HCT116 (cell line): Measurements from ENCODE around the gene LYL1. TPM values are rescaled to one million over a fixed set of nuclear protein-coding genes. Genes with fewer than 3 reads are reported as not detected.
A peak's percentile ranks its signal among the peaks of the same experiment; 100 is the strongest.

ENCODE experiments used
- ATAC-seq: fragments of 200-7000 bp; cut with Tn5 transposase; 2 replicates; pipeline ENCODE4 v1.9.1; 2020; ENCODE audit warnings: mild to moderate bottlenecking, moderate library complexity
- BruUV-seq: library from RNA; stranded (reverse); fragments of 400-500 nt; replicated peaks from 2 replicates; lab custom pipeline; 2021; lab: Mats Ljungman, UMichigan
- CTCF ChIA-PET: fragments of 300-600 bp; sonication (Branson Sonifier 250); formaldehyde crosslinking; loops from one replicate; lab custom pipeline; 2021; ENCODE audit warnings: antibody characterized with exemption; lab: Charles Lee
- POLR2A ChIA-PET: fragments of 300-600, 350-600 bp; sonication (Branson Sonifier 250); formaldehyde crosslinking; loops from one replicate; lab custom pipeline; 2021; ENCODE audit warnings: antibody characterized with exemption; lab: Charles Lee
- RAD21 ChIA-PET, 2 experiments: fragments of 300-600 bp; sonication (Branson Sonifier 250); formaldehyde crosslinking; loops; one replicate each; lab custom pipeline; 2023; ENCODE audit warnings: low total read pairs in 2 of 2; ENCODE audit not compliant: uncharacterized antibody in 2 of 2, unreplicated experiment in 2 of 2, low non-redundant PET in 1 of 2; lab: Charles Lee
- DNase-seq: peaks from one replicate; pipeline ENCODE4 v3.0.0-alpha.2; 2010; ENCODE audit warnings: low read depth, low spot score
- H2AFZ ChIP-seq: fragments of 200-600 bp; shearing (Covaris generic), sonication (generic); 2 replicates; pipeline ENCODE4 v1.6.1; 2017; ENCODE audit warnings: low read depth, mixed run types, mixed read lengths, antibody characterized with exemption, low read length; ENCODE audit not compliant: poor library complexity, severe bottlenecking
- H3K27ac ChIP-seq: 2 replicates; pipeline ENCODE4 v1.5.1; 2012; ENCODE audit warnings: low read depth, low read length
- H3K27me3 ChIP-seq: fragments of 200-600 bp; sonication (generic); 2 replicates; pipeline ENCODE4 v1.6.1; 2016; ENCODE audit warnings: mixed run types, low read length, mixed read lengths; ENCODE audit not compliant: insufficient read depth
- H3K36me3 ChIP-seq, 2 experiments: fragments of 200-500 bp in 1 of 2; fragments of 200-600 bp in 1 of 2; sonication (Bioruptor generic) in 1 of 2; sonication (generic) in 1 of 2; 2 replicates each; pipeline versions ENCODE4 v1.5.1 to v1.6.1; 2014 to 2016; ENCODE audit warnings: low read length in 2 of 2, inconsistent platforms in 1 of 2, mixed read lengths in 1 of 2, mixed run types in 1 of 2; ENCODE audit not compliant: insufficient read depth in 2 of 2, control insufficient read depth in 1 of 2
- H3K4me1 ChIP-seq, 2 experiments: fragments of 200-600 bp in 1 of 2; sonication (generic) in 1 of 2; 2 replicates each; pipeline versions ENCODE4 v1.5.1 to v1.6.1; 2012 to 2017; ENCODE audit warnings: low read length in 2 of 2, inconsistent platforms in 1 of 2, mild to moderate bottlenecking in 1 of 2, mixed read lengths in 1 of 2, mixed run types in 1 of 2, moderate library complexity in 1 of 2; ENCODE audit not compliant: insufficient read depth in 2 of 2, control insufficient read depth in 1 of 2
- H3K4me2 ChIP-seq: fragments of 200-600 bp; sonication (generic); 2 replicates; pipeline ENCODE4 v1.6.1; 2017; ENCODE audit warnings: mixed run types, low read length, mixed read lengths
- H3K4me3 ChIP-seq, 2 experiments: fragments of 200-600 bp in 1 of 2; sonication (generic) in 1 of 2; replicated peaks in 1 of 2; 2 replicates each; pipeline ENCODE4 v1.5.1; 2011 to 2016; ENCODE audit warnings: low read length in 2 of 2, control low read depth in 1 of 2, low read depth in 1 of 2, mild to moderate bottlenecking in 1 of 2, mixed read lengths in 1 of 2, mixed run types in 1 of 2
- H3K79me2 ChIP-seq: fragments of 200-600 bp; sonication (generic); 2 replicates; pipeline ENCODE4 v1.6.1; 2017; ENCODE audit warnings: mild to moderate bottlenecking, mixed run types, low read length, moderate library complexity, mixed read lengths; ENCODE audit not compliant: insufficient read depth
- H3K9ac ChIP-seq: fragments of 200-600 bp; sonication (generic); 2 replicates; pipeline ENCODE4 v1.6.1; 2016; ENCODE audit warnings: low read length, mixed read lengths
- H3K9me2 ChIP-seq: fragments of 200-600 bp; sonication (generic), shearing (Covaris generic); 2 replicates; pipeline ENCODE4 v1.6.1; 2017; ENCODE audit warnings: mixed run types, mild to moderate bottlenecking, moderate library complexity; ENCODE audit not compliant: insufficient read depth
- H3K9me3 ChIP-seq, 2 experiments: fragments of 200-500 bp in 1 of 2; fragments of 200-600 bp in 1 of 2; sonication (Bioruptor generic) in 1 of 2; sonication (generic) in 1 of 2; 2 replicates each; pipeline ENCODE4 v1.6.1; 2014 to 2017; ENCODE audit warnings: low read length in 2 of 2, mixed read lengths in 2 of 2, inconsistent platforms in 1 of 2, low read depth in 1 of 2, mild to moderate bottlenecking in 1 of 2, mixed run types in 1 of 2, moderate library complexity in 1 of 2; ENCODE audit not compliant: control insufficient read depth in 1 of 2, insufficient read depth in 1 of 2
- H4K20me1 ChIP-seq: fragments of 200-600 bp; sonication (generic), shearing (Covaris generic); 2 replicates; pipeline ENCODE4 v1.6.1; 2017; ENCODE audit warnings: mixed run types, mild to moderate bottlenecking, moderate library complexity; ENCODE audit not compliant: insufficient read depth
- EGR1 ChIP-seq: IDR thresholded peaks from 2 replicates; pipeline ENCODE4 v1.6.1; 2012; ENCODE audit warnings: low read depth
- EZH2phosphoT487 ChIP-seq: fragments of 200-600 bp; IDR thresholded peaks from 2 replicates; pipeline ENCODE4 v1.6.1; 2018; ENCODE audit warnings: antibody characterized with exemption, borderline replicate concordance
- JUND ChIP-seq: IDR thresholded peaks from 2 replicates; pipeline ENCODE4 v1.6.1; 2012
- RAD21 ChIP-seq: IDR thresholded peaks from 2 replicates; pipeline ENCODE4 v1.6.1; 2012; ENCODE audit warnings: low read depth, mild to moderate bottlenecking
- SP1 ChIP-seq: IDR thresholded peaks from 2 replicates; pipeline ENCODE4 v1.6.1; 2012; ENCODE audit warnings: low read depth
- YY1 ChIP-seq: IDR thresholded peaks from 2 replicates; pipeline ENCODE4 v1.6.1; 2011; ENCODE audit warnings: low read length, low read depth, moderate library complexity, mild to moderate bottlenecking; ENCODE audit not compliant: insufficient replicate concordance; ENCODE audit errors: extremely low read depth
- intact Hi-C: fragments of 100-400 bp; cut with micrococcal nuclease; formaldehyde crosslinking; loops from 2 replicates; pipeline ENCODE4 v1.10.0; 2022
- total RNA-seq: library from RNA; stranded (reverse); gene quantifications from one replicate; pipeline ENCODE4 v1.2.1, GENCODE V29; 2021; ENCODE audit not compliant: unreplicated experiment
- TF ChIP-seq, protein P1 (sequence below): IDR thresholded peaks from 2 replicates; pipeline ENCODE4 v1.6.1; 2011; ENCODE audit warnings: mild to moderate bottlenecking, low read length, moderate library complexity; ENCODE audit not compliant: insufficient replicate concordance; ENCODE audit errors: extremely low read depth
- TF ChIP-seq, protein P2 (sequence below), 3 experiments: fragments of 200-600 bp in 1 of 3; sonication (generic) in 1 of 3; IDR thresholded peaks in 2 of 3; conservative IDR thresholded peaks in 1 of 3; 2 replicates each; pipeline ENCODE4 v1.5.1; 2012 to 2017; ENCODE audit warnings: low read depth in 2 of 3, low read length in 2 of 3, antibody characterized with exemption in 1 of 3, borderline replicate concordance in 1 of 3, control low read depth in 1 of 3, mild to moderate bottlenecking in 1 of 3, mixed read lengths in 1 of 3, mixed run types in 1 of 3, moderate library complexity in 1 of 3; ENCODE audit not compliant: insufficient read depth in 1 of 3
- TF ChIP-seq, protein P3 (sequence below): IDR thresholded peaks from 2 replicates; pipeline ENCODE4 v1.6.1; 2012

LYL1 gene
- total RNA-seq, 1 experiment from 2014 or later = 2.6 TPM

DNA sequence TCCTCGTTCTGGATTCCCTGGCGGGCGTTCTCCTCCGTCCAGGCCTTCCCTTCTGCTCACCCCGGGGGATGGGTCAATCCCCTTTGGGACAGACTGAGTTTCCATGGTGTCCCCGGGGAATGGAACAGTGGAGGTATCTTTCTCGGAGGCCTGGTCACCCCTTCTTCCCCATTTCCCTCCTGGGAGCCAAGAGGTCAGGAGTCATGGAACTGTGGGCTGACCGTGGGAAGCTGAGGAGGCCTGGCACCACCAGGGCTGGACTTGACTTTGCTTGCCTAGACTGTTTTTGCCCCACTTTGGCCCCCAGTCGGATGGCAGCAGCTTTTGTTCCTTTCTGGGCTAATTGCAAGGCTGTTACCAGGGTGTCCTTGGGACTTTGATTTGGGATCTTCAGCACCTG lies 17.4 kb upstream of the LYL1 start:
- Histone ChIP-seq H3K4me1 (peaks cover 19 to 40% of the 10 kb centered on the region in 2 experiments; a peak in 3 of 4 replicates), H3K9ac (no peak overlapping the region), H3K27ac (peak overlapping the region; percentile 15; the same call in 1 of the 2 replicates), H4K20me1 (peaks cover 24% of the 10 kb centered on the region; the same call in 1 of the 2 replicates), H3K4me2 (peak overlapping the region; percentile 89; the same call in 1 of the 2 replicates), H3K36me3 (peaks cover 9 to 27% of the 10 kb centered on the region in 2 experiments; a peak in 3 of 4 replicates), H2AFZ (no peak overlapping the region), H3K27me3 (no peaks in the 10 kb centered on the region), H3K79me2 (peaks cover 89% of the 10 kb centered on the region), H3K9me3 (no peaks in the 10 kb centered on the region), H3K4me3 (no peak overlapping the region), H3K9me2 (no peaks in the 10 kb centered on the region)
- ATAC-seq (no peak), DNase-seq (no peak)
- TF ChIP-seq SP1 (no peak), EZH2phosphoT487 (no peak), EGR1 (no peak), JUND (no peak), YY1 (no peak), RAD21 (no peak)
- TF ChIP-seq, protein P1, sequence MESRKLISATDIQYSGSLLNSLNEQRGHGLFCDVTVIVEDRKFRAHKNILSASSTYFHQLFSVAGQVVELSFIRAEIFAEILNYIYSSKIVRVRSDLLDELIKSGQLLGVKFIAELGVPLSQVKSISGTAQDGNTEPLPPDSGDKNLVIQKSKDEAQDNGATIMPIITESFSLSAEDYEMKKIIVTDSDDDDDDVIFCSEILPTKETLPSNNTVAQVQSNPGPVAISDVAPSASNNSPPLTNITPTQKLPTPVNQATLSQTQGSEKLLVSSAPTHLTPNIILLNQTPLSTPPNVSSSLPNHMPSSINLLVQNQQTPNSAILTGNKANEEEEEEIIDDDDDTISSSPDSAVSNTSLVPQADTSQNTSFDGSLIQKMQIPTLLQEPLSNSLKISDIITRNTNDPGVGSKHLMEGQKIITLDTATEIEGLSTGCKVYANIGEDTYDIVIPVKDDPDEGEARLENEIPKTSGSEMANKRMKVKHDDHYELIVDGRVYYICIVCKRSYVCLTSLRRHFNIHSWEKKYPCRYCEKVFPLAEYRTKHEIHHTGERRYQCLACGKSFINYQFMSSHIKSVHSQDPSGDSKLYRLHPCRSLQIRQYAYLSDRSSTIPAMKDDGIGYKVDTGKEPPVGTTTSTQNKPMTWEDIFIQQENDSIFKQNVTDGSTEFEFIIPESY = no peak
- TF ChIP-seq, protein P2, sequence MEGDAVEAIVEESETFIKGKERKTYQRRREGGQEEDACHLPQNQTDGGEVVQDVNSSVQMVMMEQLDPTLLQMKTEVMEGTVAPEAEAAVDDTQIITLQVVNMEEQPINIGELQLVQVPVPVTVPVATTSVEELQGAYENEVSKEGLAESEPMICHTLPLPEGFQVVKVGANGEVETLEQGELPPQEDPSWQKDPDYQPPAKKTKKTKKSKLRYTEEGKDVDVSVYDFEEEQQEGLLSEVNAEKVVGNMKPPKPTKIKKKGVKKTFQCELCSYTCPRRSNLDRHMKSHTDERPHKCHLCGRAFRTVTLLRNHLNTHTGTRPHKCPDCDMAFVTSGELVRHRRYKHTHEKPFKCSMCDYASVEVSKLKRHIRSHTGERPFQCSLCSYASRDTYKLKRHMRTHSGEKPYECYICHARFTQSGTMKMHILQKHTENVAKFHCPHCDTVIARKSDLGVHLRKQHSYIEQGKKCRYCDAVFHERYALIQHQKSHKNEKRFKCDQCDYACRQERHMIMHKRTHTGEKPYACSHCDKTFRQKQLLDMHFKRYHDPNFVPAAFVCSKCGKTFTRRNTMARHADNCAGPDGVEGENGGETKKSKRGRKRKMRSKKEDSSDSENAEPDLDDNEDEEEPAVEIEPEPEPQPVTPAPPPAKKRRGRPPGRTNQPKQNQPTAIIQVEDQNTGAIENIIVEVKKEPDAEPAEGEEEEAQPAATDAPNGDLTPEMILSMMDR (IDR thresholded peaks at IDR 0.05 in 2 of 3, conservative IDR thresholded peaks at IDR 0.05 in 1 of 3; ENCODE audit: borderline replicate concordance in 1 of 3, insufficient read depth in 1 of 3, low read depth in 2 of 3, low read length in 2 of 3) = no peak
- TF ChIP-seq, protein P3, sequence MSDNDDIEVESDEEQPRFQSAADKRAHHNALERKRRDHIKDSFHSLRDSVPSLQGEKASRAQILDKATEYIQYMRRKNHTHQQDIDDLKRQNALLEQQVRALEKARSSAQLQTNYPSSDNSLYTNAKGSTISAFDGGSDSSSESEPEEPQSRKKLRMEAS = no peak
- intact Hi-C loops = no loop called here
- CTCF ChIA-PET = interaction anchor here (2.0 kb wide), 1 partner anchor 155 kb away, joined by 5 read pairs; no protein-coding TSS in a partner anchor
- POLR2A ChIA-PET = no interaction called here
- RAD21 ChIA-PET = no interaction called here
- no TSS peak for BruUV-seq
